ENCODE results near the gene PRKACG. TPM values are rescaled to one million over a fixed set of nuclear protein-coding genes. Genes with fewer than 3 reads are reported as not detected.

PRKACG gene
- total RNA-seq, 1 donor, result not detected

DNA sequence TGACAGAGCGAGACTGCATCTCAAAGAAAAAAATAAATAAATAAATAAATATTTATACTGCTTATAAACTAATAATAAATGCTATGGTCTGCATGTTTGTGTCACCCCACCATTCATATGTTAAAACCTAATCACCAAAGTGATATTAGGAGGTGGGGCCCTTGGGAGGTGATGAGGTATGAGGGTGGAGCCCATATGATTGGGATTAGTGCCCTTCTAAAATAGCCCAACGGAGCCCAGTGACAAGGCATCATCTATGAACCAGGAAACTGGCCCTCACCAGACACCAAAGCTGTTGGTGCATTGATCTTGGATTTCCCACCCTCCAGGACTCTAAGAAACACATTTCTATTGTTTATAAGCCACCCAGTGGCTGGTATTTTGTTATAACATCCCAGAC, 26.7 kb upstream of the PRKACG start:
- H2AFZ ChIP-seq (ENCODE audit: low read length), result no peak overlapping the region
- no peaks in the 10 kb centered on the region for H3K27me3 ChIP-seq (ENCODE audit: insufficient read depth, low read length)
- H3K9me3 ChIP-seq (ENCODE audit: low read depth, low read length), result no peaks in the 10 kb centered on the region
- H3K4me1 ChIP-seq (ENCODE audit: insufficient read depth, low read length), result peaks cover 5% of the 10 kb centered on the region
- H3K27ac ChIP-seq (ENCODE audit: low read depth, low read length), result no peak overlapping the region
- DNase-seq (ENCODE audit: insufficient read length, low spot score, missing footprints), result no peak
- TF ChIP-seq, protein P1, sequence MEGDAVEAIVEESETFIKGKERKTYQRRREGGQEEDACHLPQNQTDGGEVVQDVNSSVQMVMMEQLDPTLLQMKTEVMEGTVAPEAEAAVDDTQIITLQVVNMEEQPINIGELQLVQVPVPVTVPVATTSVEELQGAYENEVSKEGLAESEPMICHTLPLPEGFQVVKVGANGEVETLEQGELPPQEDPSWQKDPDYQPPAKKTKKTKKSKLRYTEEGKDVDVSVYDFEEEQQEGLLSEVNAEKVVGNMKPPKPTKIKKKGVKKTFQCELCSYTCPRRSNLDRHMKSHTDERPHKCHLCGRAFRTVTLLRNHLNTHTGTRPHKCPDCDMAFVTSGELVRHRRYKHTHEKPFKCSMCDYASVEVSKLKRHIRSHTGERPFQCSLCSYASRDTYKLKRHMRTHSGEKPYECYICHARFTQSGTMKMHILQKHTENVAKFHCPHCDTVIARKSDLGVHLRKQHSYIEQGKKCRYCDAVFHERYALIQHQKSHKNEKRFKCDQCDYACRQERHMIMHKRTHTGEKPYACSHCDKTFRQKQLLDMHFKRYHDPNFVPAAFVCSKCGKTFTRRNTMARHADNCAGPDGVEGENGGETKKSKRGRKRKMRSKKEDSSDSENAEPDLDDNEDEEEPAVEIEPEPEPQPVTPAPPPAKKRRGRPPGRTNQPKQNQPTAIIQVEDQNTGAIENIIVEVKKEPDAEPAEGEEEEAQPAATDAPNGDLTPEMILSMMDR (IDR thresholded peaks at IDR 0.05; ENCODE audit: extremely low read depth, low read depth, low read length), result no peak
- peaks cover 49% of the 10 kb centered on the region for H3K79me2 ChIP-seq (ENCODE audit: insufficient read depth, low read length)
- H4K20me1 ChIP-seq (ENCODE audit: insufficient read depth, low read length), result no peaks in the 10 kb centered on the region
- no peak overlapping the region for H3K4me2 ChIP-seq (ENCODE audit: insufficient read depth, low read length)
- H3K4me3 ChIP-seq (ENCODE audit: insufficient read depth, low read length), result no peak overlapping the region
- no peaks in the 10 kb centered on the region for H3K36me3 ChIP-seq (ENCODE audit: insufficient read depth, low read length)

- peak overlapping the region; percentile 60 for H3K27ac ChIP-seq (ENCODE audit: low read depth, low read length)
- H3K36me3 ChIP-seq (ENCODE audit: insufficient read depth, low read length), result no peaks in the 10 kb centered on the region
- H3K9me3 ChIP-seq (ENCODE audit: low read depth, low read length), result no peaks in the 10 kb centered on the region
- H3K4me2 ChIP-seq (ENCODE audit: insufficient read depth, low read length), result peak overlapping the region; percentile 92
- peak overlapping the region; percentile 98 for H3K4me3 ChIP-seq (ENCODE audit: insufficient read depth, low read length)
- peak overlapping the region; percentile 99 for H2AFZ ChIP-seq (ENCODE audit: low read length)
- no peaks in the 10 kb centered on the region for H3K4me1 ChIP-seq (ENCODE audit: insufficient read depth, low read length)
- DNase-seq (ENCODE audit: insufficient read length, low spot score, missing footprints), result no peak
- H4K20me1 ChIP-seq (ENCODE audit: insufficient read depth, low read length), result no peaks in the 10 kb centered on the region
- H3K27me3 ChIP-seq (ENCODE audit: insufficient read depth, low read length), result no peaks in the 10 kb centered on the region
- TF ChIP-seq, protein P1 (IDR thresholded peaks at IDR 0.05; ENCODE audit: extremely low read depth, low read depth, low read length), result no peak
- peaks cover 46% of the 10 kb centered on the region for H3K79me2 ChIP-seq (ENCODE audit: insufficient read depth, low read length)
These were observed 22.9 kb upstream of the PRKACG start for GRCh38 chr9:69036799-69037198.

- TF ChIP-seq, protein P1 (IDR thresholded peaks at IDR 0.05; ENCODE audit: extremely low read depth, low read depth, low read length), result no peak
- no peaks in the 10 kb centered on the region for H3K9me3 ChIP-seq (ENCODE audit: low read depth, low read length)
- peak overlapping the region; percentile 99 for H2AFZ ChIP-seq (ENCODE audit: low read length)
- H4K20me1 ChIP-seq (ENCODE audit: insufficient read depth, low read length), result no peaks in the 10 kb centered on the region
- H3K27me3 ChIP-seq (ENCODE audit: insufficient read depth, low read length), result no peaks in the 10 kb centered on the region
- no peaks in the 10 kb centered on the region for H3K36me3 ChIP-seq (ENCODE audit: insufficient read depth, low read length)
- peak overlapping the region; percentile 60 for H3K27ac ChIP-seq (ENCODE audit: low read depth, low read length)
- peak overlapping the region; percentile 98 for H3K4me3 ChIP-seq (ENCODE audit: insufficient read depth, low read length)
- H3K79me2 ChIP-seq (ENCODE audit: insufficient read depth, low read length), result peaks cover 41% of the 10 kb centered on the region
- peak overlapping the region; percentile 92 for H3K4me2 ChIP-seq (ENCODE audit: insufficient read depth, low read length)
- H3K4me1 ChIP-seq (ENCODE audit: insufficient read depth, low read length), result no peaks in the 10 kb centered on the region
- DNase-seq (ENCODE audit: insufficient read length, low spot score, missing footprints), result peak; percentile 77
These were observed 22.4 kb upstream of the PRKACG start for GRCh38 chr9:69036309-69036708.

DNA sequence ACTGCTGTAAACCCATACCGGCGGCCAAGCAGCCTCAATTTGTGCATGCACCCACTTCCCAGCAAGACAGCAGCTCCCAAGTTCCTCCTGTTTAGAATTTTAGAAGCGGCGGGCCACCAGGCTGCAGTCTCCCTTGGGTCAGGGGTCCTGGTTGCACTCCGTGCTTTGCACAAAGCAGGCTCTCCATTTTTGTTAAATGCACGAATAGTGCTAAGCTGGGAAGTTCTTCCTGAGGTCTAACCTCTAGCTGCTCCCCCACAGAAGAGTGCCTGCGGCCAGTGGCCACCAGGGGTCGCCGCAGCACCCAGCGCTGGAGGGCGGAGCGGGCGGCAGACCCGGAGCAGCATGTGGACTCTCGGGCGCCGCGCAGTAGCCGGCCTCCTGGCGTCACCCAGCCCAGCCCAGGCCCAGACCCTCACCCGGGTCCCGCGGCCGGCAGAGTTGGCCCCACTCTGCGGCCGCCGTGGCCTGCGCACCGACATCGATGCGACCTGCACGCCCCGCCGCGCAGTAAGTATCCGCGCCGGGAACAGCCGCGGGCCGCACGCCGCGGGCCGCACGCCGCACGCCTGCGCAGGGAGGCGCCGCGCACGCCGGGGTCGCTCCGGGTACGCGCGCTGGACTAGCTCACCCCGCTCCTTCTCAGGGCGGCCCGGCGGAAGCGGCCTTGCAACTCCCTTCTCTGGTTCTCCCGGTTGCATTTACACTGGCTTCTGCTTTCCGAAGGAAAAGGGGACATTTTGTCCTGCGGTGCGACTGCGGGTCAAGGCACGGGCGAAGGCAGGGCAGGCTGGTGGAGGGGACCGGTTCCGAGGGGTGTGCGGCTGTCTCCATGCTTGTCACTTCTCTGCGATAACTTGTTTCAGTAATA, 21.8 kb upstream of the PRKACG start, which contains the start of gene FXN:
TSS of gene FXN (plus strand) at position 315 of the 871 bp plus-strand sequence. CDS start at position 346, 31 bp downstream.
- peak within 1 kb of the TSS; percentile 60 for H3K27ac ChIP-seq (ENCODE audit: low read depth, low read length)
- TF ChIP-seq, protein P1 (IDR thresholded peaks at IDR 0.05; ENCODE audit: extremely low read depth, low read depth, low read length), result peak; percentile 95
- peak within 1 kb of the TSS; percentile 98 for H3K4me3 ChIP-seq (ENCODE audit: insufficient read depth, low read length)
- H3K27me3 ChIP-seq (ENCODE audit: insufficient read depth, low read length), result no peaks in the 10 kb centered on the region
- peak within 1 kb of the TSS; percentile 99 for H2AFZ ChIP-seq (ENCODE audit: low read length)
- peaks cover 35% of the 10 kb centered on the region for H3K79me2 ChIP-seq (ENCODE audit: insufficient read depth, low read length)
- H3K4me2 ChIP-seq (ENCODE audit: insufficient read depth, low read length), result peak within 1 kb of the TSS; percentile 92
- H3K36me3 ChIP-seq (ENCODE audit: insufficient read depth, low read length), result no peaks in the 10 kb centered on the region
- H3K4me1 ChIP-seq (ENCODE audit: insufficient read depth, low read length), result no peaks in the 10 kb centered on the region
- peak; percentile 98 for DNase-seq (ENCODE audit: insufficient read length, low spot score, missing footprints)
- H4K20me1 ChIP-seq (ENCODE audit: insufficient read depth, low read length), result no peaks in the 10 kb centered on the region
- H3K9me3 ChIP-seq (ENCODE audit: low read depth, low read length), result no peaks in the 10 kb centered on the region

Data from osteoblast (primary cell).